Measurements from ENCODE around the gene SUPT4H1. TPM values are rescaled to one million over a fixed set of nuclear protein-coding genes. Genes with fewer than 3 reads are reported as not detected.

SUPT4H1 gene
- total RNA-seq, 1 experiment from 2014 or later = 109 TPM

GRCh38 chr17:58324409-58325288, 27.4 kb downstream of the SUPT4H1 start:
- no peaks in the 10 kb centered on the region for H3K9me3 ChIP-seq (ENCODE audit: control insufficient read depth, low read depth, low read length)
- peak overlapping the region; percentile 33 for H3K4me2 ChIP-seq (ENCODE audit: insufficient read depth, insufficient read length, low read length)
- H4K8ac ChIP-seq (replicated peaks; ENCODE audit: insufficient read length, low read depth, low read length) = no peak overlapping the region
- H3K18ac ChIP-seq (ENCODE audit: insufficient read length, low read depth, low read length) = peak overlapping the region; percentile 91
- no peaks in the 10 kb centered on the region for H3K79me2 ChIP-seq (ENCODE audit: insufficient read depth, low read length)
- Mint-ChIP-seq H3K27ac (no peak overlapping the region), H3K4me3 (peak overlapping the region; percentile 63 to 77), H3K9me3 (no peaks in the 10 kb centered on the region), H3K27me3 (ENCODE audit: low read depth) (peaks cover 55% of the 10 kb centered on the region), H3K36me3 (ENCODE audit: insufficient read depth in 1 of 3, low read depth in 3 of 3) (peaks cover 0 to 13% (median 2%) of the 10 kb centered on the region in 3 experiments; a peak in 5 of 7 replicates), H3K4me1 (peaks cover 33 to 41% of the 10 kb centered on the region in 2 experiments)
- no peak overlapping the region for H2BK5ac ChIP-seq (ENCODE audit: insufficient read length, low read length)
- no peak for TF ChIP-seq CTCF (conservative IDR thresholded peaks at IDR 0.05)
- H3K27ac ChIP-seq (ENCODE audit: insufficient read length, low read depth, low read length) = no peak overlapping the region
- H3K56ac ChIP-seq (ENCODE audit: insufficient read length, low read depth, low read length) = no peak overlapping the region
- H3K4ac ChIP-seq (ENCODE audit: low read depth, low read length) = no peak overlapping the region
- H2AFZ ChIP-seq (ENCODE audit: low read length) = no peak overlapping the region
- no peaks in the 10 kb centered on the region; the same call in 1 of the 2 replicates for H3K27me3 ChIP-seq (ENCODE audit: insufficient read depth, low read length)
- no peak overlapping the region for H3K9ac ChIP-seq (ENCODE audit: extremely low read depth, insufficient read length, low read length)
- H4K5ac ChIP-seq (ENCODE audit: insufficient read length, low read depth, low read length) = no peak overlapping the region
- H4K91ac ChIP-seq (ENCODE audit: insufficient read length, low read depth, low read length) = no peak overlapping the region
- no peak overlapping the region for H2AK5ac ChIP-seq (ENCODE audit: insufficient read length, low read length)
- no CpG with 5 or more reads among the region's 66 CpGs for WGBS (ENCODE audit: extremely low coverage, insufficient read length, low lambda C conversion rate)
- no peaks in the 10 kb centered on the region for H4K20me1 ChIP-seq (ENCODE audit: control insufficient read depth, insufficient read depth, insufficient read length)
- peak overlapping the region; percentile 80 for H3K14ac ChIP-seq (ENCODE audit: insufficient read depth, low read length)
- H3K23me2 ChIP-seq (ENCODE audit: insufficient read length, low read depth, low read length, poor library complexity, severe bottlenecking) = peaks cover 15% of the 10 kb centered on the region
- no peak for DNase-seq
- no peak overlapping the region for H2BK12ac ChIP-seq (ENCODE audit: insufficient read length, low read depth, low read length)
- no peak overlapping the region for H3K23ac ChIP-seq (ENCODE audit: insufficient read length, low read depth, low read length)
- H2BK20ac ChIP-seq (ENCODE audit: low read depth, low read length, poor library complexity, severe bottlenecking) = no peak overlapping the region
- no peak overlapping the region for H3T11ph ChIP-seq (ENCODE audit: low read length)
- no peaks in the 10 kb centered on the region for H3K79me1 ChIP-seq (ENCODE audit: insufficient read depth, low read depth, low read length, poor library complexity, severe bottlenecking)
- H2BK120ac ChIP-seq (ENCODE audit: low read depth, low read length, poor library complexity, severe bottlenecking) = no peak overlapping the region
- no peak overlapping the region for H2BK15ac ChIP-seq (ENCODE audit: low read depth, low read length)
- H3K4me1 ChIP-seq (ENCODE audit: insufficient read depth, low read length) = peaks cover 3% of the 10 kb centered on the region; the same call in 1 of the 2 replicates

All from H9 (cell line).